Uterus (tissue), 4 donors: ENCODE data around the gene EIF1AX. TPM values are rescaled to one million over a fixed set of nuclear protein-coding genes. Genes with fewer than 3 reads are reported as not detected.

Experiments used
- DNase-seq, 2 donors: peaks; one replicate each; pipeline ENCODE4 v3.0.0-alpha.2; 2019 to 2020
- H3K27ac ChIP-seq, 2 donors: fragments of 200-600 bp; sonication (generic); 1 replicate in 1 of 2; 2 replicates in 1 of 2; pipeline ENCODE4 v1.5.1; 2016 to 2018
- H3K27me3 ChIP-seq, 2 donors: fragments of 200-600 bp; sonication (generic); one replicate each; pipeline ENCODE4 v1.5.1; 2018 to 2019; ENCODE audit warnings: control low read depth in 1 of 2
- H3K36me3 ChIP-seq, 2 donors: fragments of 200-600 bp; sonication (generic); one replicate each; pipeline ENCODE4 v1.5.1; 2019; ENCODE audit warnings: control low read depth in 1 of 2
- H3K4me1 ChIP-seq, 2 donors: fragments of 200-600 bp; sonication (generic); one replicate each; pipeline ENCODE4 v1.5.1; 2018 to 2019; ENCODE audit warnings: control low read depth in 1 of 2
- H3K4me3 ChIP-seq, 2 donors: fragments of 200-600 bp; sonication (generic); 1 replicate in 1 of 2; 2 replicates in 1 of 2; pipeline ENCODE4 v1.5.1; 2018 to 2019; ENCODE audit warnings: mild to moderate bottlenecking in 1 of 2
- H3K9me3 ChIP-seq, 2 donors: fragments of 200-600 bp; sonication (generic); one replicate each; pipeline ENCODE4 v1.5.1; 2019; ENCODE audit warnings: control low read depth in 1 of 2
- CTCF ChIP-seq, 4 experiments: fragments of 200-600 bp in 2 of 4; fragments of 450-650 bp in 2 of 4; sonication (generic) in 2 of 4; IDR thresholded peaks; one replicate each; pipeline ENCODE4 v1.5.1; 2016 to 2019; ENCODE audit warnings: antibody characterized with exemption in 4 of 4, mild to moderate bottlenecking in 2 of 4, moderate library complexity in 1 of 4
- POLR2A ChIP-seq, 2 donors: fragments of 450-650 bp; IDR thresholded peaks; one replicate each; pipeline ENCODE4 v1.6.1; 2016; ENCODE audit warnings: antibody characterized with exemption in 2 of 2, mild to moderate bottlenecking in 1 of 2, moderate library complexity in 1 of 2
- intact Hi-C: fragments of 100-400 bp; cut with DNase I; formaldehyde crosslinking; loops from one replicate; pipeline ENCODE4 v1.15.1; 2023; ENCODE audit warnings: low total_unique reads
- small RNA-seq: library from RNA; depleted of rRNA; stranded (forward); fragments of <200 nt; gene quantifications from one replicate; pipeline ENCODE3, GENCODE V24; 2016
- total RNA-seq, 4 donors: library from RNA; depleted of rRNA in 3 of 4; stranded (reverse); fragments of >200 nt in 3 of 4; gene quantifications; one replicate each; pipeline versions ENCODE4 v1.1.0 to v1.2.4, GENCODE V29; 2014 to 2023
- donor health status: DM: yes; HTN: yes; CAD: no.

The EIF1AX gene
- total RNA-seq, 4 donors from 2014 or later = 34.1 to 91.7 (median 80.2) TPM

DNA sequence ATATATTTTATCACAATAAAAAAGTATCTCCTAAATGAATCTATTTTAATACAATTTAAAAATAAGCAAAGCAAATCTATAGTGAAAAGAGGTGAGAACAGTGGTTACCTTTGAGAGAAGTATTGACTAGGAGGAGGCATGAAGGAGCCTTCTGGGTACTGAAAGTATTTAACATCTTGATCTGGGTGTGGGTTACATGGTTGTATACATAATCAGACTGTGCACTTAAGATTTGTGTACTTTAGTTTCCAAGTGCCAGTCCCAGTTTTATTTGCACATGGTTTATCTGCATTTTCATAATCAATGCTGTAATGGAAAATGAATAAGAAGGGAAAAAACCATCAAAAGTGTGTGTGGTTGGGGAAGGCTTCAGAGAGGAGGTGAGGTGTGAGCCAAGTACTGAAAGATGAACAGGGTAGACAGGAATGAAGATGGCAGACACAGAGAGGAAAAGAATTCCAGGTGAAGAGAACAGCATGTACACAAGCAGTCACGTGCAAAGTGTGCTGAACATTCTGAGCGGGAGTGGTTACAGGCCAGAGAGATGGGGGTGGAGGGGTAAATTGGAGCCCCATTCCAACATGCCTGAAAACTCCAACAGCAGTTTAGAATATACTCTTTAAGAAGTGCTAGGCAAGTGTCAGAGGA, 39.6 kb downstream of the EIF1AX start:
- no peaks in the 10 kb centered on the region for H3K9me3 ChIP-seq
- DNase-seq = no peak
- no peaks in the 10 kb centered on the region for H3K27me3 ChIP-seq
- no peaks in the 10 kb centered on the region for H3K4me1 ChIP-seq
- TF ChIP-seq POLR2A (IDR thresholded peaks at IDR 0.05) (no peak), CTCF (IDR thresholded peaks at IDR 0.05) (no peak)
- H3K4me3 ChIP-seq = no peak overlapping the region
- no peak overlapping the region for H3K27ac ChIP-seq
- intact Hi-C loops = no loop called here
- no peaks in the 10 kb centered on the region for H3K36me3 ChIP-seq

DNA sequence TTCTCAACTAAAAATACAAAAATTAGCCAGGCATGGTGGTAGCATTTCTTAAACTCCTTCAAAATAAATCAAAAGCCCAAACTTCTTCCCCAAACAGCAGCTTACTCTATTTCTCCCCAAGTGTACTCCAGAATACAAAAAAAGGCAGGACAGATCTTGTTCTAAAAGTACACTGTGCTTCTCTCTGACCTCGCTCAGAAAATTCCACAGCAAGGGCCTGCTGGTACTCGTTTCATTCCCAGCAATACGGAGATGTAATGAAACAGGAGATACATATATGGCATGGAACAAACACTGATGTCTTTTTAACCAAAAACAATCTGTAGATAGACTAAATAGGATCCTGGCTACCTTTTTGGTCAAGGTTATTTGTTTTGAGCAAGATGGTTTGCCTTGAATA, 50.1 kb downstream of the EIF1AX start:
- TF ChIP-seq CTCF (IDR thresholded peaks at IDR 0.05) = no peak
- no peak for TF ChIP-seq POLR2A (IDR thresholded peaks at IDR 0.05)

DNA sequence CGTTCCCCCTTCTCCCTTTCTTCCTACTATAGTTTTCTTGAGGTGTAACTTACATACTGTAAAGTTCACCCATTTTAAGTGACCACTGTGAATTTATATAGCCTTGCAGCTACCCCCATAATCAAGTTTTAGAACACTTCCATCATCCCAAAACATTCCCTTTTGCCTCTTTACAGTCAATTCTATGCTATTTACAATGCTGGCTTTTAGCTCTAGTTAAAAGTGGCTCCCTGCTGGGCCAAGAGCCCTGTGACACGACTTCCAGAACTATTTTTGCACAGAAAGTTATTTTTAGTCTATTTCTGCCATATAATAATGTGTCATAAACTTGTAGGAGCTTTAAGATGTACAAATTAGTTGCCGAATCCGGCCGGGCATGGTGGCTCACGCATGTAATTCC, 51.8 kb downstream of the EIF1AX start:
- TF ChIP-seq POLR2A (IDR thresholded peaks at IDR 0.05) (no peak), CTCF (IDR thresholded peaks at IDR 0.05) (no peak)
- Histone ChIP-seq H3K4me1 (no peaks in the 10 kb centered on the region), H3K9me3 (no peaks in the 10 kb centered on the region), H3K27ac (no peak overlapping the region), H3K4me3 (no peak overlapping the region), H3K27me3 (no peaks in the 10 kb centered on the region), H3K36me3 (no peaks in the 10 kb centered on the region)
- intact Hi-C loops = no loop called here
- DNase-seq = no peak

More for the DNA sequence above, 50.1 kb downstream of the EIF1AX start:
- no peak overlapping the region for H3K27ac ChIP-seq
- no peaks in the 10 kb centered on the region for H3K36me3 ChIP-seq
- intact Hi-C loops = no loop called here
- H3K9me3 ChIP-seq = no peaks in the 10 kb centered on the region
- no peak overlapping the region for H3K4me3 ChIP-seq
- no peaks in the 10 kb centered on the region for H3K27me3 ChIP-seq
- no peak for DNase-seq
- H3K4me1 ChIP-seq = no peaks in the 10 kb centered on the region

- Histone ChIP-seq H3K4me3 (no peak overlapping the region), H3K36me3 (no peaks in the 10 kb centered on the region), H3K9me3 (no peaks in the 10 kb centered on the region), H3K27ac (no peak overlapping the region), H3K4me1 (no peaks in the 10 kb centered on the region), H3K27me3 (no peaks in the 10 kb centered on the region)
- no peak for DNase-seq
- TF ChIP-seq POLR2A (IDR thresholded peaks at IDR 0.05) (no peak), CTCF (IDR thresholded peaks at IDR 0.05) (no peak)
- intact Hi-C loops = no loop called here
These were observed 61.4 kb downstream of the EIF1AX start for GRCh38 chrX:20080277-20080676.

Small RNAs within 50 kb of the gene (small RNA-seq; reads per million reads assigned to genes)
- 35.4 reads per million, percentile 92 among the genes with 10 or more reads in this experiment for gene RF00493
- gene RF00494 = not detected

Other genes starting within 250 kb of the EIF1AX start
- gene BCLAF3, start 150.8 kb downstream of the EIF1AX start, total RNA-seq = 10 to 100 TPM in 3 of 4 donors, 1 to 10 TPM in 1; 3.8 to 23.7 (median 18.9) TPM
- gene MAP7D2, start 24.9 kb downstream of the EIF1AX start, total RNA-seq = 1 to 10 TPM in 1 of 4 donors, under 1 TPM in 2, not detected in 1; 0.55 to 1.2 (median 0.88) TPM
- gene RPS6KA3, start 125.1 kb upstream of the EIF1AX start, total RNA-seq = 10 to 100 TPM; 48.9 to 59.0 (median 50.6) TPM